GM21515 (cell line): ENCODE results near the gene NDUFA8.

Experiments
- ATAC-seq: cut with Tn5 transposase; IDR thresholded peaks from one replicate; pipeline ENCODE4 v1.9.1; 2021; ENCODE audit not compliant: unreplicated experiment

NDUFA8 gene

GRCh38 chr9:122102156-122102555, 57.4 kb downstream of the NDUFA8 start:
- ATAC-seq: no peak

- no peak for ATAC-seq
Observed at GRCh38 chr9:122100756-122101155, 58.8 kb downstream of the NDUFA8 start.

DNA sequence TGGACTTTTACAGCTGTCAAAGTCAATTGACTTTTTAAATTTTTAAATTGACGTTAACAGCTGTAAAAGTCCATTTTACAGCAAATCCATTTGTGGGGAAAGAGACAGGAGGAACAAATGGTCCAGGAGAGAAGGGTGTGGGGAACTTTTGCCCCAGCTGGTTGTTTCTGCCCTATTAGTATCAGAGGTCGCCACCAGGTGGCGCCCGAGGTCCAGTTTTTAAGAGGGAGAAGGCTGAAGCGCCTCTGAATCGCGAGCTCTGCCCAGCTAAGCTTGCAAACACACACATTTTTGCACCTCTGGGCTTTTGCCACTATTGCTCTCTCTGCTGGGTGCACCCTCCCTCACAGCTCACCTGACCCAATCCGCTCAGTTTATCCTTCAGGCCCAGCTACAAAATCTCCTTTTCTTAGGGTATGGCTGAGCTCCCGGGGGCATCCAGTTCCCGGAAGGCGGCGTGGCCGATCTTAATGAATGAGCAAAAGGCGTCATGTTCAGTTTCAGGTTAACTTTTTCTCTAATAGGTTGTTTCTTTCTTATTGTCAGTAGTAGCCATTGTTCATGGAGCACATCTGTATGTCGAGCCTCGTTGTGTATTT, 60.2 kb downstream of the NDUFA8 start:
- ATAC-seq: no peak

- ATAC-seq: no peak
Observed at GRCh38 chr9:122097679-122098315, 61.8 kb downstream of the NDUFA8 start.

- no peak for ATAC-seq
Observed at GRCh38 chr9:122096620-122097415, 62.8 kb downstream of the NDUFA8 start.

GRCh38 chr9:122095010-122095767, 64.4 kb downstream of the NDUFA8 start:
- ATAC-seq: no peak
